GM06990 (cell line): ENCODE data around the gene B4GALNT4.

ENCODE experiments used
- DNase-seq: peaks from one replicate; pipeline ENCODE4 v3.0.0-alpha.2; 2011; ENCODE audit not compliant: insufficient read length; ENCODE audit errors: extremely low read depth
- H3K27me3 ChIP-seq: replicated peaks from 2 replicates; pipeline ENCODE4 v1.6.0; 2011; ENCODE audit warnings: low read length; ENCODE audit not compliant: control insufficient read depth, insufficient read depth
- H3K36me3 ChIP-seq: 2 replicates; pipeline ENCODE4 v1.5.1; 2011; ENCODE audit warnings: low read length; ENCODE audit not compliant: control insufficient read depth, insufficient read depth
- H3K4me3 ChIP-seq: replicated peaks from 2 replicates; pipeline ENCODE4 v1.5.1; 2011; ENCODE audit warnings: low read depth, mild to moderate bottlenecking, control low read depth, low read length
- CTCF ChIP-seq: IDR thresholded peaks from 2 replicates; pipeline ENCODE4 v1.5.1; 2011; ENCODE audit warnings: low read length, control low read depth, mild to moderate bottlenecking, inconsistent platforms; ENCODE audit not compliant: insufficient read depth, poor library complexity, severe bottlenecking

Gene B4GALNT4

GRCh38 chr11:372809-373715, 3.8 kb downstream of the B4GALNT4 start:
- DNase-seq, result no peak
- H3K27me3 ChIP-seq, result no peaks in the 10 kb centered on the region; the same call in none of the 2 replicates
- no peak for TF ChIP-seq CTCF
- no peak overlapping the region for H3K4me3 ChIP-seq
- no peaks in the 10 kb centered on the region for H3K36me3 ChIP-seq

DNA sequence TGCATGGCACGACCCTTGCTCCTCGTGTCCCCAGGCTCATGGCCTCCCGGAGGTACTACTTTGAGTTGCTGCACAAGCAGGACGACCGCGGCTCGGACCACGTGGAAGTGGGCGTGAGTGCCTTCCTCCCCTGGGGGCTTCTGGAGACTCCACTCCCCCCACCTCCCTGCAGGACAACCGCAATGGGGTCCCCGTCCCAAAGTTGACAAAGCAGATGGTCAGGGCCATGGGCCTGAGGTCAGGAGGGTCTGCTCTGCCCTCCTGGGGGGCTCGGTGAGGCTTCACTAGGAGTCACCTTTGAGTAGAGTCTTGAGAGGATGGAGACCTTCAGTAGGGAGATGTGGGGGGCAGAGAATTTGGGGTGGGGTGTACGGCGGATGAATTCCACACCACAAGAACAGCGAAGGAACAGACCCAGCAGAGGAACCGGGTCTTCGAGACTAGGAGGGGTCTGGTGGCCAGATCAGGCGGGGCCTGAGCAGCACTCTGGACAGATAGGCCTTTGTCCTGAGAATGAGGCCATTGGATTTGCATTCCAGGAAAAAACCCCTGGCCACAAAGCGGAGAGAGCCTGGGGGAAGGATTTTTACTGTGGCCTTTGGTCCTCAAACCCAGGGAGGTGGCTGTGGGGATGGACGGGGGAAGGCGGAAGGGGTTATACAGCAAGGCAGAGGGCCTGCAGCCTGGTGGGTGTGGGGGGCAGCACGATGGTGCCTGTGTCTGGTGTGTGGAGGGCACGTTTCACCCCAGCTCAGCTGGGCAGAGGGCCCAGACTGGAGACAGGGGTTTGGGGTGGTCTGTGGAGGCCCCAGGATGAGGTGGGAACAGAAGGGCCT, 4.6 kb downstream of the B4GALNT4 start:
- DNase-seq, result no peak
- no peak overlapping the region for H3K4me3 ChIP-seq
- H3K27me3 ChIP-seq, result no peaks in the 10 kb centered on the region; the same call in 1 of the 2 replicates
- no peak for TF ChIP-seq CTCF
- no peaks in the 10 kb centered on the region for H3K36me3 ChIP-seq

- no peaks in the 10 kb centered on the region; the same call in 1 of the 2 replicates for H3K27me3 ChIP-seq
- no peak overlapping the region for H3K4me3 ChIP-seq
- no peaks in the 10 kb centered on the region for H3K36me3 ChIP-seq
- TF ChIP-seq CTCF, result no peak
- DNase-seq, result no peak
These were observed 6.0 kb downstream of the B4GALNT4 start for GRCh38 chr11:375065-376025.

GRCh38 chr11:376531-377173, 7.4 kb downstream of the B4GALNT4 start:
- H3K36me3 ChIP-seq, result no peaks in the 10 kb centered on the region
- H3K4me3 ChIP-seq, result no peak overlapping the region
- no peak for TF ChIP-seq CTCF
- no peak for DNase-seq
- no peaks in the 10 kb centered on the region for H3K27me3 ChIP-seq
